ENCODE measurements around the gene RPN2. TPM values are rescaled to one million over a fixed set of nuclear protein-coding genes. Genes with fewer than 3 reads are reported as not detected.

Gene RPN2
- total and polyA plus RNA-seq, 2 donors from 2014 or later: 175 to 207 TPM

DNA sequence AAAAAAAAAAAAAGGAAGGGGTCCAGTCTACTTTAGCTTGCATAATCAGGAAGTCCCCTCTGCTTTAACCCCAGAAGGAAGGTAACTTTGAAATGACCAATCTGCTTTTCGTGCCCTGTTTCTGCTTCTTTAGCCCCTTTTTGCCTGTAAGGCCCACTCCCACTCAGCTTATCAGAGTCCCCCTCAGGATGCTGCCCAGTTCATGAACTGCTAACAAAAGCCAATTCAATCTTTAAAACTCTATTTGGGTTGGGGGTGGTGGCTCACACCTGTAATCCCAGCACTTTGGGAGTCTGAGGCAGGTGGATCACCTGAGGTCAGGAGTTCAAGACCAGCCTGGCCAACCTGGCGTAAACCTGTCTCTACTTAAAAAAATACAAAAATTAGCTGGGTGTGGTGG lies 70.2 kb downstream of the RPN2 start:
- no peak overlapping the region for H3K27ac ChIP-seq (ENCODE audit: low read depth in 2 of 2, low read length in 2 of 2)
- no peaks in the 10 kb centered on the region for H3K27me3 ChIP-seq (ENCODE audit: control insufficient read depth, insufficient read depth, low read length)
- H3K9ac ChIP-seq (ENCODE audit: low read length in 3 of 3): no peak overlapping the region
- intact Hi-C loops (cut with DNase I): no loop called here
- TF ChIP-seq, protein P1, sequence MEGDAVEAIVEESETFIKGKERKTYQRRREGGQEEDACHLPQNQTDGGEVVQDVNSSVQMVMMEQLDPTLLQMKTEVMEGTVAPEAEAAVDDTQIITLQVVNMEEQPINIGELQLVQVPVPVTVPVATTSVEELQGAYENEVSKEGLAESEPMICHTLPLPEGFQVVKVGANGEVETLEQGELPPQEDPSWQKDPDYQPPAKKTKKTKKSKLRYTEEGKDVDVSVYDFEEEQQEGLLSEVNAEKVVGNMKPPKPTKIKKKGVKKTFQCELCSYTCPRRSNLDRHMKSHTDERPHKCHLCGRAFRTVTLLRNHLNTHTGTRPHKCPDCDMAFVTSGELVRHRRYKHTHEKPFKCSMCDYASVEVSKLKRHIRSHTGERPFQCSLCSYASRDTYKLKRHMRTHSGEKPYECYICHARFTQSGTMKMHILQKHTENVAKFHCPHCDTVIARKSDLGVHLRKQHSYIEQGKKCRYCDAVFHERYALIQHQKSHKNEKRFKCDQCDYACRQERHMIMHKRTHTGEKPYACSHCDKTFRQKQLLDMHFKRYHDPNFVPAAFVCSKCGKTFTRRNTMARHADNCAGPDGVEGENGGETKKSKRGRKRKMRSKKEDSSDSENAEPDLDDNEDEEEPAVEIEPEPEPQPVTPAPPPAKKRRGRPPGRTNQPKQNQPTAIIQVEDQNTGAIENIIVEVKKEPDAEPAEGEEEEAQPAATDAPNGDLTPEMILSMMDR (IDR thresholded peaks at IDR 0.05; ENCODE audit: borderline replicate concordance, extremely low read depth, insufficient read depth): no peak
- FAIRE-seq (no peak), DNase-seq (no peak)
- peaks cover 0 to 4% (median under 1%) of the 10 kb centered on the region in 3 donors for H3K9me3 ChIP-seq (ENCODE audit: control insufficient read depth in 2 of 3, insufficient read depth in 1 of 3, low read length in 3 of 3)
- H3K4me1 ChIP-seq (ENCODE audit: control insufficient read depth in 2 of 3, insufficient read depth in 2 of 3, low read depth in 1 of 3, low read length in 3 of 3): no peaks in the 10 kb centered on the region
- H3K4me3 ChIP-seq (ENCODE audit: low read length in 3 of 3): no peak overlapping the region
- H3K36me3 ChIP-seq (ENCODE audit: control insufficient read depth in 2 of 3, insufficient read depth in 3 of 3, low read length in 3 of 3): no peaks in the 10 kb centered on the region

GRCh38 chr20:37251825-37252477 lies 72.8 kb downstream of the RPN2 start:
- no peaks in the 10 kb centered on the region for H3K36me3 ChIP-seq (ENCODE audit: control insufficient read depth in 2 of 3, insufficient read depth in 3 of 3, low read length in 3 of 3)
- intact Hi-C loops (cut with DNase I): no loop called here
- H3K9me3 ChIP-seq (ENCODE audit: control insufficient read depth in 2 of 3, insufficient read depth in 1 of 3, low read length in 3 of 3): peaks cover 0 to 8% (median 4%) of the 10 kb centered on the region in 3 donors
- no peaks in the 10 kb centered on the region for H3K4me1 ChIP-seq (ENCODE audit: control insufficient read depth in 2 of 3, insufficient read depth in 2 of 3, low read depth in 1 of 3, low read length in 3 of 3)
- H3K27me3 ChIP-seq (ENCODE audit: control insufficient read depth, insufficient read depth, low read length): no peaks in the 10 kb centered on the region
- no peak overlapping the region for H3K27ac ChIP-seq (ENCODE audit: low read depth in 2 of 2, low read length in 2 of 2)
- no peak for FAIRE-seq
- TF ChIP-seq, protein P1 (IDR thresholded peaks at IDR 0.05; ENCODE audit: borderline replicate concordance, extremely low read depth, insufficient read depth): no peak
- no peak overlapping the region for H3K4me3 ChIP-seq (ENCODE audit: low read length in 3 of 3)
- no peak for DNase-seq
- H3K9ac ChIP-seq (ENCODE audit: low read length in 3 of 3): no peak overlapping the region

DNA sequence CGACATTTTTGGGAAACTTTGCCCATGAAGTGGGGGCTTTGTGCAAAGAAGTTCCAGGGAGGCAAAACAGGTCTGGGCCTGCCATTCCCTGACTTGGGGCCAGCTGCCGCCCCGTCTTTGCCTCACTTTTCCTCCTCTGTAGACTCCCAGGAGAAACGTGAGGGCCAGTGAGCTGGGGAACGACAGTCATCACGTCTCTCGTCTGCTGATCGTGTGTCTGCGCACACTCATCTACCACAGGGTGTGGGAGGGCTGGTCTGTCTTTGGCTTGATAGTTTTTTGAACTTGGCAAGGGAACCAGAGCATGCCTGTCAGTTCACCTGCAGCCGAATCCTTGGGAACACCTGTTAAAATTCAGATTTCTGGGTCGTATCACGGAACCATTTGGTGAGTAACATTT lies 74.0 kb downstream of the RPN2 start:
- H3K4me1 ChIP-seq (ENCODE audit: control insufficient read depth in 2 of 3, insufficient read depth in 2 of 3, low read depth in 1 of 3, low read length in 3 of 3): no peaks in the 10 kb centered on the region
- H3K36me3 ChIP-seq (ENCODE audit: control insufficient read depth in 2 of 3, insufficient read depth in 3 of 3, low read length in 3 of 3): no peaks in the 10 kb centered on the region
- FAIRE-seq (no peak), DNase-seq (no peak)
- no peaks in the 10 kb centered on the region for H3K27me3 ChIP-seq (ENCODE audit: control insufficient read depth, insufficient read depth, low read length)
- H3K9ac ChIP-seq (ENCODE audit: low read length in 3 of 3): no peak overlapping the region
- intact Hi-C loops (cut with DNase I): no loop called here
- TF ChIP-seq, protein P1 (IDR thresholded peaks at IDR 0.05; ENCODE audit: borderline replicate concordance, extremely low read depth, insufficient read depth): no peak
- H3K9me3 ChIP-seq (ENCODE audit: control insufficient read depth in 2 of 3, insufficient read depth in 1 of 3, low read length in 3 of 3): peaks cover 0 to 8% (median 4%) of the 10 kb centered on the region in 3 donors
- H3K27ac ChIP-seq (ENCODE audit: low read depth in 2 of 2, low read length in 2 of 2): no peak overlapping the region
- no peak overlapping the region for H3K4me3 ChIP-seq (ENCODE audit: low read length in 3 of 3)

Measured in kidney (tissue), 14 donors.